Activated CD8-positive, alpha-beta memory T cell treated with anti-CD3 and anti-CD28 coated beads, Interleukin-2, amount 10 ng/mL, durations not matched to agents 7 days and 5 days (primary cell): ENCODE data around the gene SUSD4. TPM values are rescaled to one million over a fixed set of nuclear protein-coding genes. Genes with fewer than 3 reads are reported as not detected.

ENCODE experiments used
- ATAC-seq: fragments of 150-1000 bp; cut with Tn5 transposase; one replicate; pipeline ENCODE4 v1.10.0; 2021; ENCODE audit warnings: moderate library complexity
- CTCF ChIA-PET: fragments of 350-600 bp; sonication (Branson Sonifier 250); formaldehyde crosslinking; loops from one replicate; lab custom pipeline; 2021; ENCODE audit warnings: antibody characterized with exemption; lab: Charles Lee
- DNase-seq: peaks from one replicate; pipeline ENCODE4 v3.0.0-alpha.2; 2020
- H3K27ac Mint-ChIP-seq: one replicate; pipeline ENCODE4 v1.8.0; 2021; ENCODE audit warnings: mild to moderate bottlenecking, mixed read lengths
- H3K27me3 Mint-ChIP-seq: one replicate; pipeline ENCODE4 v1.8.0; 2021; ENCODE audit warnings: mixed read lengths
- H3K36me3 Mint-ChIP-seq: one replicate; pipeline ENCODE4 v1.8.0; 2021; ENCODE audit warnings: mild to moderate bottlenecking, mixed read lengths
- H3K4me1 Mint-ChIP-seq: one replicate; pipeline ENCODE4 v1.8.0; 2021; ENCODE audit warnings: mixed read lengths
- H3K4me3 Mint-ChIP-seq: one replicate; pipeline ENCODE4 v1.8.0; 2021; ENCODE audit warnings: mild to moderate bottlenecking, moderate library complexity, mixed read lengths
- H3K9me3 Mint-ChIP-seq: one replicate; pipeline ENCODE4 v1.8.0; 2022; ENCODE audit warnings: low read depth, mixed read lengths
- total RNA-seq, 2 experiments: library from RNA; stranded (reverse); gene quantifications; one replicate each; pipeline ENCODE4 v1.2.3, GENCODE V29; 2021

Gene SUSD4
- total RNA-seq, 2 experiments from 2014 or later, result 0.21 TPM; not detected in 1

DNA sequence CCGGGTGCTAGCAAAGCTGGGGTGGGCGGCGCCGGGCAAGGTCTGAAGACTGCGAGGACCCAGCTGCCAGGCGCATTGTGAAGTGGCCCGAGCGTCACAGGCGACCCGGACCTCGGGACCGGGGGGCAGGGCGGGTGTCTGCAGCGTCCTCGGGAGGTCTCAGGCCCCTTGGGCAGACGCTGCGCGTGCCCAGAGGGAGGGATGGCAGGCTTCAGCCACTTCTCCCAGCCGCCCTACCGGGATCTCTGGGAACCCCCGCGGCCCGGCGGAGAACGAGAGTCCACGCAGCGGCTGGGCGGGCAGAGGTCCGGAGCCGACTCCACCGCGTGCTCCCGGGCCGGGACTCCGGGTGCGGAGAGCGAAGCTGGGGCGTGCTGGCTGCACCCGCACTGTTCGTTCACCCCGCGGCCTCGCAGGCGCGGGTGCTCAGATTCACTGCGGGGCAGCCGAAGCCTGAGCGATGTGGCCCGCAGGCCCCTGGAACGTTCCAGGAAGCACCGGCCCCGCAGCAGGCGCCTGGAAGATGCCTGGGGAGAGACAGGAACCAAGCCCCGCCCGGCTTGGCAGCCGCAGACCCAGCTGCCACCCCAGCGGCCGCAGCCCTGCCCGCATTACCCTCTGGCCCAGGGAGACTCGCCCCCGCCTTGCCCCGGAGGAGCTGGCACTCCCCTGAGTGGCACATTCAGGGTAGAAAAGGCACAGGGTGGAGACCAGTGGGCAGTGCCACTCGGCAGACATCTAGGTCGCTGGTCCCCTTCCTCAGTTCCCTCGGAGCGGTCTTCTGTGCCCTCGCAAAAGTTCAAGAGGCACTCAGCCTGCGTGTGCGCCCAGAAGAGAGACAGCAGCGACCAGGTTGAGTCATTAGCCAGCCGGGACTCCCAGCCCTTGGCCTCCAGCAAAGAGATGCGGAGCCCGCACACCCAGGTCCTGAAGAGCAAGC is 29.6 kb upstream of the SUSD4 start, which contains the start of gene CCDC185:
TSS of gene CCDC185 (plus strand) at position 141 of the 940 bp plus-strand sequence. CDS start at position 202, 61 bp downstream.
- CTCF ChIA-PET, result no interaction called here
- peaks cover 24% of the 10 kb centered on the region for H3K27me3 Mint-ChIP-seq
- no peak within 1 kb of the TSS for H3K27ac Mint-ChIP-seq
- H3K4me3 Mint-ChIP-seq, result no peak within 1 kb of the TSS
- peak; percentile 16 for ATAC-seq
- no peaks in the 10 kb centered on the region for H3K4me1 Mint-ChIP-seq
- DNase-seq, result no peak
- H3K36me3 Mint-ChIP-seq, result no peaks in the 10 kb centered on the region
- H3K9me3 Mint-ChIP-seq, result no peaks in the 10 kb centered on the region

- H3K9me3 Mint-ChIP-seq, result no peaks in the 10 kb centered on the region
- H3K4me3 Mint-ChIP-seq, result no peak overlapping the region
- peaks cover 24% of the 10 kb centered on the region for H3K27me3 Mint-ChIP-seq
- H3K27ac Mint-ChIP-seq, result no peak overlapping the region
- no peaks in the 10 kb centered on the region for H3K4me1 Mint-ChIP-seq
- H3K36me3 Mint-ChIP-seq, result no peaks in the 10 kb centered on the region
- ATAC-seq (no peak), DNase-seq (no peak)
- CTCF ChIA-PET, result no interaction called here
These were observed 26.6 kb upstream of the SUSD4 start for GRCh38 chr1:223390618-223391017.

DNA sequence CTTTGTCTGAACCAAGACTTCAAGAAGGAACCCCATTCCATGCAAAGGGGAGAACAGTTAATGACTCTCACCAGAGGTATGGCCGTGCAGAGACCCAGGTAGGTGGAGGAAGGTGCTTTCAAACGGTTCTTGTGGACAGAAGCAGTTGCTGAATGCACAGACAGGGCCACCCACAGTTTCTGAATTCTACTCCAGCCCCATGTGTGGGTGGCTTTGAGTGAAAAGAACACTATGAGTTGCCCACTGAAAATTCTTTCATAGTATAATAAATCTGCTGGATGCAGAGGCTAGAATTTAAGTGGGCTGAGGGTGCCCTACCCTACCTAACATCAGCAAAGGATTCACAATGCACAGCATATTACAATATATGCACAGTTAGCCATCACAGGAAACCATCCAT is 22.0 kb upstream of the SUSD4 start:
- no peak overlapping the region for H3K27ac Mint-ChIP-seq
- no peak for DNase-seq
- CTCF ChIA-PET, result no interaction called here
- no peaks in the 10 kb centered on the region for H3K36me3 Mint-ChIP-seq
- H3K4me1 Mint-ChIP-seq, result no peaks in the 10 kb centered on the region
- no peaks in the 10 kb centered on the region for H3K9me3 Mint-ChIP-seq
- no peak for ATAC-seq
- H3K4me3 Mint-ChIP-seq, result no peak overlapping the region
- H3K27me3 Mint-ChIP-seq, result peaks cover 7% of the 10 kb centered on the region

DNA sequence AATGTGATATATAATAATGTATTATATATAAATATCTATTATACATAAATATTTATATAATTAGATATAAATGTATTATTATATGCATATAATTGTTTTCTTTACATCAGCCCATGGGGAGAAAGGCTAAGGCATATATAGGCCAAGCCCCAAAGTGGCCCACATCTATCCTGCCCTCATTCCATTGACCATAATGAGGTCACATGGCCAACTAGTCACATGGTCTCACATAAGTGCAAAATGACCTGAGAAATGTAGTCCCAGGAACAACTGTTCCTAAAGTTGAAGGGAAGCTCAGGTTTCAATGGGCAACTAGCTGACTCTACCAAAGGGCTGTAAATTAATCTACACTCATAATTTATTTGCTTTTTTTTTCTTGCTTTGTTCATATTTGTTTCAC is 14.8 kb upstream of the SUSD4 start:
- peaks cover 4% of the 10 kb centered on the region for H3K27me3 Mint-ChIP-seq
- no peak overlapping the region for H3K27ac Mint-ChIP-seq
- no peaks in the 10 kb centered on the region for H3K36me3 Mint-ChIP-seq
- H3K4me3 Mint-ChIP-seq, result no peak overlapping the region
- CTCF ChIA-PET, result no interaction called here
- DNase-seq (no peak), ATAC-seq (no peak)
- no peaks in the 10 kb centered on the region for H3K4me1 Mint-ChIP-seq
- no peaks in the 10 kb centered on the region for H3K9me3 Mint-ChIP-seq

- ATAC-seq (no peak), DNase-seq (no peak)
- CTCF ChIA-PET, result no interaction called here
- H3K36me3 Mint-ChIP-seq, result no peaks in the 10 kb centered on the region
- peaks cover 8% of the 10 kb centered on the region for H3K27me3 Mint-ChIP-seq
- no peak overlapping the region for H3K27ac Mint-ChIP-seq
- no peak overlapping the region for H3K4me3 Mint-ChIP-seq
- H3K4me1 Mint-ChIP-seq, result no peaks in the 10 kb centered on the region
- H3K9me3 Mint-ChIP-seq, result no peaks in the 10 kb centered on the region
These were observed 10.2 kb upstream of the SUSD4 start for GRCh38 chr1:223374064-223374610.

- Mint-ChIP-seq H3K4me3 (peak overlapping the region; percentile 48), H3K4me1 (peaks cover 7% of the 10 kb centered on the region), H3K27me3 (peaks cover 57% of the 10 kb centered on the region), H3K36me3 (no peaks in the 10 kb centered on the region), H3K9me3 (no peaks in the 10 kb centered on the region), H3K27ac (no peak overlapping the region)
- peak; percentile 42 for DNase-seq
- CTCF ChIA-PET, result no interaction called here
- ATAC-seq, result no peak
These were observed 858 bp upstream of the SUSD4 start for GRCh38 chr1:223364685-223365382.

GRCh38 chr1:223363057-223363855 is 720 bp downstream of the SUSD4 start:
- no peaks in the 10 kb centered on the region for H3K36me3 Mint-ChIP-seq
- H3K4me3 Mint-ChIP-seq, result peak overlapping the region; percentile 62
- CTCF ChIA-PET, result no interaction called here
- no peak for DNase-seq
- H3K4me1 Mint-ChIP-seq, result peaks cover 7% of the 10 kb centered on the region
- H3K27ac Mint-ChIP-seq, result no peak overlapping the region
- H3K27me3 Mint-ChIP-seq, result peaks cover 69% of the 10 kb centered on the region
- peak; percentile 20 for ATAC-seq
- no peaks in the 10 kb centered on the region for H3K9me3 Mint-ChIP-seq

GRCh38 chr1:223358826-223359225 is 5.2 kb downstream of the SUSD4 start:
- CTCF ChIA-PET, result no interaction called here
- no peak for ATAC-seq
- Mint-ChIP-seq H3K27ac (no peak overlapping the region), H3K27me3 (peaks cover 60% of the 10 kb centered on the region), H3K4me1 (peaks cover 5% of the 10 kb centered on the region), H3K9me3 (no peaks in the 10 kb centered on the region), H3K4me3 (no peak overlapping the region), H3K36me3 (no peaks in the 10 kb centered on the region)
- no peak for DNase-seq

GRCh38 chr1:223355699-223356098 is 8.3 kb downstream of the SUSD4 start:
- Mint-ChIP-seq H3K27ac (no peak overlapping the region), H3K9me3 (no peaks in the 10 kb centered on the region), H3K4me1 (no peaks in the 10 kb centered on the region), H3K4me3 (no peak overlapping the region), H3K27me3 (peaks cover 36% of the 10 kb centered on the region), H3K36me3 (no peaks in the 10 kb centered on the region)
- ATAC-seq, result no peak
- CTCF ChIA-PET, result no interaction called here
- no peak for DNase-seq

- CTCF ChIA-PET, result no interaction called here
- DNase-seq (no peak), ATAC-seq (no peak)
- H3K9me3 Mint-ChIP-seq, result no peaks in the 10 kb centered on the region
- H3K4me1 Mint-ChIP-seq, result no peaks in the 10 kb centered on the region
- no peak overlapping the region for H3K4me3 Mint-ChIP-seq
- peaks cover 19% of the 10 kb centered on the region for H3K27me3 Mint-ChIP-seq
- no peaks in the 10 kb centered on the region for H3K36me3 Mint-ChIP-seq
- no peak overlapping the region for H3K27ac Mint-ChIP-seq
These were observed 10.0 kb downstream of the SUSD4 start for GRCh38 chr1:223353939-223354338.

GRCh38 chr1:223352944-223353343 is 11.0 kb downstream of the SUSD4 start:
- CTCF ChIA-PET, result no interaction called here
- ATAC-seq (no peak), DNase-seq (no peak)
- Mint-ChIP-seq H3K36me3 (no peaks in the 10 kb centered on the region), H3K4me1 (no peaks in the 10 kb centered on the region), H3K9me3 (no peaks in the 10 kb centered on the region), H3K27ac (no peak overlapping the region), H3K4me3 (no peak overlapping the region), H3K27me3 (peaks cover 12% of the 10 kb centered on the region)

DNA sequence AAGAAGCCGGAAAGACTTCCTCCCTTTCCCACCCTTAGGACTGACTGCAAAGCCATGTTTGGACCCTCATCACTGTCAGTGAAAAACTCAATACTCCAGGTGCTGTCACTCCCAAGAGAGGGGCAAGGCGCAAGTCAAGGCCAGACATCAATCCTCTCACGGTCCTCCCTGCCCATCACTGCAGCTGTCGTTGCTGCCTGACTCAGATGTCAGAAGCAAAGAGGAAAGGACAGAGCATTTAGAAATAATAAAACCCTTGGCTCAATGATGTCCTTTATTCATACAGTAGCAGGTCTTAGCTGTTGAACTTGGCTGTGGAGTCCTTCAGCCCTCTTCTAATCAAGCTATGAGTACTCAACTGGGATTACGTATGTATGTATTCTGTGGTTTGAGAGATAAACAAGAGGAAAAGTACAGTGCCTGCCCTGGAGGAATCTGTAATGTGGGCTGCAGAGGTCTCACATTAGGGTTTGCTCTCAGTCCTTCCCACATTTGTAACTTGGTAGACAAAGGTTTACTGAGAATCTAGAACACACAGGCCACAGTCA is 13.5 kb downstream of the SUSD4 start:
- Mint-ChIP-seq H3K27me3 (peaks cover 5% of the 10 kb centered on the region), H3K36me3 (no peaks in the 10 kb centered on the region), H3K4me1 (no peaks in the 10 kb centered on the region), H3K9me3 (no peaks in the 10 kb centered on the region), H3K4me3 (no peak overlapping the region), H3K27ac (no peak overlapping the region)
- CTCF ChIA-PET, result interaction anchor here (0.9 kb wide), 1 partner anchor 217 kb away, joined by 3 read pairs; no protein-coding TSS in a partner anchor
- DNase-seq, result no peak
- ATAC-seq, result no peak

GRCh38 chr1:223349241-223349640 is 14.7 kb downstream of the SUSD4 start:
- DNase-seq (no peak), ATAC-seq (no peak)
- Mint-ChIP-seq H3K27me3 (peaks cover 5% of the 10 kb centered on the region), H3K9me3 (no peaks in the 10 kb centered on the region), H3K4me3 (no peak overlapping the region), H3K36me3 (no peaks in the 10 kb centered on the region), H3K4me1 (no peaks in the 10 kb centered on the region), H3K27ac (no peak overlapping the region)
- CTCF ChIA-PET, result no interaction called here
